Endothelial cell of umbilical vein (primary cell): ENCODE results near the gene SLC44A1. TPM values are rescaled to one million over a fixed set of nuclear protein-coding genes. Genes with fewer than 3 reads are reported as not detected.

Experiments
- BruUV-seq: library from RNA; stranded (reverse); fragments of 400-500 nt; replicated peaks from 2 replicates; lab custom pipeline; 2021; lab: Mats Ljungman, UMichigan
- CTCF ChIA-PET: fragments of 300-600, 350-600 bp; sonication (Branson Sonifier 250); formaldehyde crosslinking; loops from one replicate; lab custom pipeline; 2021; ENCODE audit warnings: antibody characterized with exemption, inconsistent platforms; lab: Charles Lee
- POLR2A ChIA-PET: fragments of 300-600, 350-600 bp; sonication (Branson Sonifier 250); formaldehyde crosslinking; loops from one replicate; lab custom pipeline; 2021; ENCODE audit warnings: antibody characterized with exemption, inconsistent platforms; lab: Charles Lee
- DNase-seq: peaks from one replicate; pipeline ENCODE4 v3.0.0-alpha.2; 2011; ENCODE audit warnings: low read depth, low spot score
- FAIRE-seq: peaks from 2 replicates; lab custom pipeline; 2011; peaks lifted over from hg19 to GRCh38; lab: Jason Lieb, UNC
- H2AFZ ChIP-seq: 2 replicates; pipeline ENCODE4 v1.6.0; 2012; ENCODE audit warnings: low read depth, low read length, control low read depth, inconsistent platforms
- H3K27ac ChIP-seq: 2 replicates; pipeline ENCODE4 v1.5.1; 2011; ENCODE audit warnings: low read depth, mild to moderate bottlenecking, control low read depth, low read length, moderate library complexity; ENCODE audit not compliant: insufficient read depth
- H3K27me3 ChIP-seq, 2 experiments: 2 replicates each; pipeline versions ENCODE4 v1.6.0 to v1.6.1; 2011; ENCODE audit warnings: low read length in 2 of 2, mixed read lengths in 1 of 2; ENCODE audit not compliant: control insufficient read depth in 2 of 2, insufficient read depth in 2 of 2
- H3K36me3 ChIP-seq, 2 experiments: 2 replicates in 1 of 2; 3 replicates in 1 of 2; pipeline ENCODE4 v1.5.1; 2011; ENCODE audit warnings: low read length in 2 of 2, mild to moderate bottlenecking in 1 of 2, moderate library complexity in 1 of 2; ENCODE audit not compliant: control insufficient read depth in 2 of 2, insufficient read depth in 2 of 2; ENCODE audit errors: extremely low read depth in 1 of 2
- H3K4me1 ChIP-seq: 3 replicates; pipeline ENCODE4 v1.5.1; 2011; ENCODE audit warnings: mild to moderate bottlenecking, low read length; ENCODE audit not compliant: control insufficient read depth, insufficient read depth; ENCODE audit errors: extremely low read depth
- H3K4me2 ChIP-seq: 2 replicates; pipeline ENCODE4 v1.6.1; 2011; ENCODE audit warnings: low read length, control low read depth, mixed read lengths; ENCODE audit not compliant: insufficient read depth
- H3K4me3 ChIP-seq, 3 experiments: fragments of 200-600 bp in 1 of 3; sonication (generic), shearing (Covaris generic) in 1 of 3; replicated peaks in 1 of 3; 2 replicates each; pipeline ENCODE4 v1.5.1; 2011 to 2016; ENCODE audit warnings: control low read depth in 3 of 3, low read length in 3 of 3, mild to moderate bottlenecking in 2 of 3, inconsistent platforms in 1 of 3, low read depth in 1 of 3, moderate library complexity in 1 of 3; ENCODE audit not compliant: insufficient read depth in 1 of 3
- H3K79me2 ChIP-seq: 2 replicates; pipeline ENCODE4 v1.6.0; 2012; ENCODE audit warnings: low read length, inconsistent platforms; ENCODE audit not compliant: control insufficient read depth, insufficient read depth
- H3K9ac ChIP-seq: replicated peaks from 2 replicates; pipeline ENCODE3; 2011; ENCODE audit warnings: low read length, control low read depth; ENCODE audit not compliant: insufficient read depth; ENCODE audit errors: extremely low read depth
- H3K9me1 ChIP-seq: replicated peaks from 3 replicates; pipeline ENCODE4 v1.6.0; 2011; ENCODE audit warnings: mild to moderate bottlenecking, low read length; ENCODE audit not compliant: control insufficient read depth, insufficient read depth; ENCODE audit errors: extremely low read depth
- H3K9me3 ChIP-seq: replicated peaks from 2 replicates; pipeline ENCODE4 v1.5.1; 2012; ENCODE audit warnings: low read length, inconsistent platforms; ENCODE audit not compliant: control insufficient read depth, insufficient read depth
- H4K20me1 ChIP-seq: replicated peaks from 2 replicates; pipeline ENCODE3; 2011; ENCODE audit warnings: mild to moderate bottlenecking, low read length; ENCODE audit not compliant: control insufficient read depth, insufficient read depth; ENCODE audit errors: extremely low read depth
- EZH2 ChIP-seq: IDR thresholded peaks from 2 replicates; pipeline ENCODE4 v1.6.1; 2012; ENCODE audit warnings: borderline replicate concordance, low read depth, mild to moderate bottlenecking, moderate library complexity, low read length, inconsistent platforms; ENCODE audit not compliant: severe bottlenecking
- FOS ChIP-seq: IDR thresholded peaks from 2 replicates; pipeline ENCODE4 v1.6.1; 2011; ENCODE audit warnings: mild to moderate bottlenecking, low read length, moderate library complexity, borderline replicate concordance; ENCODE audit not compliant: insufficient read depth
- GATA2 ChIP-seq: IDR thresholded peaks from 2 replicates; pipeline ENCODE4 v1.7.0; 2011; ENCODE audit warnings: low read depth, mild to moderate bottlenecking, moderate library complexity, mixed read lengths, low read length; ENCODE audit not compliant: insufficient read length, insufficient read depth
- JUN ChIP-seq: IDR thresholded peaks from 2 replicates; pipeline ENCODE4 v1.6.1; 2011; ENCODE audit warnings: borderline replicate concordance, low read depth; ENCODE audit not compliant: insufficient read length, insufficient read depth
- MYC ChIP-seq: IDR thresholded peaks from one replicate; pipeline ENCODE4 v1.6.1; 2011; ENCODE audit warnings: mild to moderate bottlenecking, low read depth, low read length
- POLR2A ChIP-seq: IDR thresholded peaks from 2 replicates; pipeline ENCODE4 v1.6.1; 2012; ENCODE audit warnings: low read depth, mild to moderate bottlenecking, control low read depth, low read length
- POLR2AphosphoS5 ChIP-seq: IDR thresholded peaks from 2 replicates; pipeline ENCODE4 v1.6.1; 2012; ENCODE audit warnings: low read depth, mild to moderate bottlenecking, control low read depth, low read length, moderate library complexity; ENCODE audit not compliant: insufficient read depth
- dilution Hi-C: fragments of 300-500 bp; cut with MboI; formaldehyde crosslinking; loops from one replicate; pipeline ENCODE4 v1.15.0; 2019; ENCODE audit warnings: low sequenced_read_pairs; ENCODE audit not compliant: extremely low pct_ligation_motif_present
- intact Hi-C: fragments of 100-400 bp; cut with micrococcal nuclease; formaldehyde crosslinking; loops from one replicate; pipeline ENCODE4 v1.10.0; 2022
- polyA plus RNA-seq, 4 experiments: library from polyadenylated mRNA; depleted of rRNA in 3 of 4; stranded (reverse) in 3 of 4; unstranded in 1 of 4; fragments of >200 nt; gene quantifications; 2 replicates each; pipeline versions ENCODE4 v1.2.1 to v1.2.3, GENCODE V29; 2011 to 2012; ENCODE audit warnings: missing spikeins in 1 of 4
- total RNA-seq: library from RNA; stranded (reverse); gene quantifications from 2 replicates; pipeline ENCODE4 v1.2.3, GENCODE V29; 2021
- TF ChIP-seq, protein P1 (sequence below): IDR thresholded peaks from 2 replicates; pipeline ENCODE4 v1.6.1; 2011; ENCODE audit not compliant: insufficient read depth, insufficient read length
- TF ChIP-seq, protein P2 (sequence below), 2 donors: IDR thresholded peaks; 1 replicate in 1 of 2; 2 replicates in 1 of 2; pipeline ENCODE4 v1.5.1; 2011; ENCODE audit warnings: low read length in 2 of 2, mild to moderate bottlenecking in 2 of 2, moderate library complexity in 2 of 2, control low read depth in 1 of 2, inconsistent platforms in 1 of 2, low read depth in 1 of 2; ENCODE audit not compliant: insufficient read depth in 1 of 2; ENCODE audit errors: extremely low read depth in 1 of 2

Gene SLC44A1
- total and polyA plus RNA-seq, 2 donors (not counting 3 experiments of a cell fraction or from before 2014, with no cell fraction given): 16.1 to 37.7 TPM

DNA sequence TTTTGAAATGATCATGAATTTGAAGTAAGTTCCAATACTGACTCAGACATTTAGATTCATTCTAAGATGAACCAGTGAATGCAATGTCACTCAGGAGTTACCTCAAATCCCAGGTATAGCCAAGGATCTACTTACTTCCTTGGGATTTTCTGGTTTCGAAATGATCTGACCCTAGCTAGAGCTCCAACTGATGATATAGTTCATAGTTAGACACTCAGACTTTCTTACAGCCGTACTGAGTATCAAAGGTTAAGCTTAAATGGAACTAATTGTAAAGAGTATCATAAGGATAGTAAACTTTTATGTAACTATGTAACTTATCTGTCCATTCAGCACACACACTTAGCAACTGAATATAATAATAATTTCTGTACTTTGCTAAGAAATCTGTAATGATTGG is 119.4 kb downstream of the SLC44A1 start:
- POLR2A ChIA-PET: no interaction called here
- dilution Hi-C loops: no loop called here

More for the DNA sequence above, 119.4 kb downstream of the SLC44A1 start:
- no peak overlapping the region for H2AFZ ChIP-seq
- no peak overlapping the region for H3K4me3 ChIP-seq
- BruUV-seq: no TSS peak
- H3K79me2 ChIP-seq: no peaks in the 10 kb centered on the region
- H4K20me1 ChIP-seq: no peaks in the 10 kb centered on the region
- H3K27me3 ChIP-seq: no peaks in the 10 kb centered on the region
- no peak overlapping the region for H3K9ac ChIP-seq
- no peak overlapping the region for H3K27ac ChIP-seq
- H3K9me3 ChIP-seq: no peaks in the 10 kb centered on the region
- FAIRE-seq (no peak), DNase-seq (no peak)
- no peak overlapping the region for H3K4me2 ChIP-seq
- no peak for TF ChIP-seq FOS
- TF ChIP-seq, protein P1, sequence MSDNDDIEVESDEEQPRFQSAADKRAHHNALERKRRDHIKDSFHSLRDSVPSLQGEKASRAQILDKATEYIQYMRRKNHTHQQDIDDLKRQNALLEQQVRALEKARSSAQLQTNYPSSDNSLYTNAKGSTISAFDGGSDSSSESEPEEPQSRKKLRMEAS: no peak
- TF ChIP-seq JUN: no peak
- no peak for TF ChIP-seq GATA2
- TF ChIP-seq MYC: no peak
- TF ChIP-seq POLR2AphosphoS5: no peak
- TF ChIP-seq EZH2: no peak
- TF ChIP-seq POLR2A: no peak
- TF ChIP-seq, protein P2, sequence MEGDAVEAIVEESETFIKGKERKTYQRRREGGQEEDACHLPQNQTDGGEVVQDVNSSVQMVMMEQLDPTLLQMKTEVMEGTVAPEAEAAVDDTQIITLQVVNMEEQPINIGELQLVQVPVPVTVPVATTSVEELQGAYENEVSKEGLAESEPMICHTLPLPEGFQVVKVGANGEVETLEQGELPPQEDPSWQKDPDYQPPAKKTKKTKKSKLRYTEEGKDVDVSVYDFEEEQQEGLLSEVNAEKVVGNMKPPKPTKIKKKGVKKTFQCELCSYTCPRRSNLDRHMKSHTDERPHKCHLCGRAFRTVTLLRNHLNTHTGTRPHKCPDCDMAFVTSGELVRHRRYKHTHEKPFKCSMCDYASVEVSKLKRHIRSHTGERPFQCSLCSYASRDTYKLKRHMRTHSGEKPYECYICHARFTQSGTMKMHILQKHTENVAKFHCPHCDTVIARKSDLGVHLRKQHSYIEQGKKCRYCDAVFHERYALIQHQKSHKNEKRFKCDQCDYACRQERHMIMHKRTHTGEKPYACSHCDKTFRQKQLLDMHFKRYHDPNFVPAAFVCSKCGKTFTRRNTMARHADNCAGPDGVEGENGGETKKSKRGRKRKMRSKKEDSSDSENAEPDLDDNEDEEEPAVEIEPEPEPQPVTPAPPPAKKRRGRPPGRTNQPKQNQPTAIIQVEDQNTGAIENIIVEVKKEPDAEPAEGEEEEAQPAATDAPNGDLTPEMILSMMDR (IDR thresholded peaks at IDR 0.05; ENCODE audit: extremely low read depth in 1 of 2, insufficient read depth in 1 of 2, low read depth in 1 of 2, low read length in 2 of 2): no peak
- H3K9me1 ChIP-seq: no peaks in the 10 kb centered on the region
- intact Hi-C loops: no loop called here
- no peaks in the 10 kb centered on the region for H3K4me1 ChIP-seq
- CTCF ChIA-PET: interaction anchor here (1.3 kb wide), 1 partner anchor 11 kb away, joined by 4 read pairs; no protein-coding TSS in a partner anchor
- peaks cover 0 to 1% of the 10 kb centered on the region in 2 experiments for H3K36me3 ChIP-seq
